ENCODE data around the gene TBX4.

Gene TBX4

GRCh38 chr17:61450641-61451537 is 1.3 kb upstream of the TBX4 start:
- Mint-ChIP-seq H3K9me3 (no peaks in the 10 kb centered on the region), H3K4me3 (peak overlapping the region; percentile 26 to 69 (median 65)), H3K27me3 (ENCODE audit: low read depth) (peaks cover 98% of the 10 kb centered on the region), H3K27ac (no peak overlapping the region), H3K36me3 (ENCODE audit: low read depth) (no peaks in the 10 kb centered on the region), H3K4me1 (peaks cover 16% of the 10 kb centered on the region)
- no peak for TF ChIP-seq CTCF (IDR thresholded peaks at IDR 0.05; ENCODE audit: unreplicated experiment in 3 of 3)

- Mint-ChIP-seq H3K27ac (no peak overlapping the region), H3K36me3 (ENCODE audit: low read depth) (no peaks in the 10 kb centered on the region), H3K9me3 (no peaks in the 10 kb centered on the region), H3K27me3 (ENCODE audit: low read depth) (peaks cover 97% of the 10 kb centered on the region), H3K4me1 (peaks cover 16% of the 10 kb centered on the region), H3K4me3 (no peak overlapping the region)
- TF ChIP-seq CTCF (IDR thresholded peaks at IDR 0.05; ENCODE audit: unreplicated experiment in 3 of 3): no peak
Measured at GRCh38 chr17:61451538-61452300, 503 bp upstream of the TBX4 start.

GRCh38 chr17:61453566-61454380 is 1.6 kb downstream of the TBX4 start:
- Mint-ChIP-seq H3K27ac (no peak overlapping the region), H3K4me3 (peak overlapping the region; percentile 30 to 72 (median 53)), H3K27me3 (ENCODE audit: low read depth) (peaks cover 98% of the 10 kb centered on the region), H3K9me3 (no peaks in the 10 kb centered on the region), H3K36me3 (ENCODE audit: low read depth) (no peaks in the 10 kb centered on the region), H3K4me1 (peaks cover 27% of the 10 kb centered on the region)
- no peak for TF ChIP-seq CTCF (IDR thresholded peaks at IDR 0.05; ENCODE audit: unreplicated experiment in 3 of 3)

GRCh38 chr17:61454381-61455323 is 2.4 kb downstream of the TBX4 start:
- Mint-ChIP-seq H3K36me3 (ENCODE audit: low read depth) (no peaks in the 10 kb centered on the region), H3K4me3 (peak overlapping the region; percentile 40 to 72 (median 53)), H3K27ac (no peak overlapping the region), H3K27me3 (ENCODE audit: low read depth) (peaks cover 99% of the 10 kb centered on the region), H3K4me1 (peaks cover 27% of the 10 kb centered on the region), H3K9me3 (no peaks in the 10 kb centered on the region)
- TF ChIP-seq CTCF (IDR thresholded peaks at IDR 0.05; ENCODE audit: unreplicated experiment in 3 of 3): no peak

Measured in nephron (organoid).